G401 (cell line): ENCODE results near the gene PSKH1. TPM values are rescaled to one million over a fixed set of nuclear protein-coding genes. Genes with fewer than 3 reads are reported as not detected.
A peak's percentile ranks its signal among the peaks of the same experiment; 100 is the strongest.
"Not testable (repeated sequence)": the region's sequence is repeated elsewhere in the genome, so short reads cannot be mapped to it uniquely, and the experiment has no call there.

Experiments used
- DNase-seq: peaks from one replicate; pipeline ENCODE4 v3.0.0-alpha.2; 2015; ENCODE audit warnings: low spot score
- in situ Hi-C: cut with HindIII; loops from 2 replicates; pipeline ENCODE4 v1.10.0; 2016; ENCODE audit warnings: low sequenced_read_pairs, mixed read lengths
- total RNA-seq: library from RNA; depleted of rRNA; stranded (reverse); fragments of >200 nt; shearing (Covaris generic); gene quantifications from 2 replicates; pipeline ENCODE4 v1.2.3, GENCODE V29; 2014

PSKH1 gene
- total RNA-seq, 1 experiment from 2014 or later: 40.8 TPM

GRCh38 chr16:67883146-67883871, 9.7 kb upstream of the PSKH1 start:
- DNase-seq: no peak
- in situ Hi-C loops: loop anchor here (25.0 kb wide), 1 partner anchor 196 kb away; no protein-coding TSS in a partner anchor

GRCh38 chr16:67883872-67884261, 9.2 kb upstream of the PSKH1 start:
- peak; percentile 51 for DNase-seq
- in situ Hi-C loops: loop anchor here (25.0 kb wide), 1 partner anchor 197 kb away; no protein-coding TSS in a partner anchor

- in situ Hi-C loops: loop anchor here (25.0 kb wide), 1 partner anchor 197 kb away; no protein-coding TSS in a partner anchor
- peak; percentile 89 for DNase-seq
These were observed 8.4 kb upstream of the PSKH1 start, which contains the start of gene NRN1L for GRCh38 chr16:67884684-67885083. TSS of gene NRN1L (plus strand) at chr16:67884885. CDS start at chr16:67884904, 19 bp downstream.

GRCh38 chr16:67885545-67885944, 7.5 kb upstream of the PSKH1 start:
- no peak for DNase-seq
- in situ Hi-C loops: loop anchor here (25.0 kb wide), 1 partner anchor 198 kb away; no protein-coding TSS in a partner anchor

GRCh38 chr16:67885976-67886375, 7.1 kb upstream of the PSKH1 start:
- in situ Hi-C loops: loop anchor here (25.0 kb wide), 1 partner anchor 199 kb away; no protein-coding TSS in a partner anchor
- DNase-seq: no peak

- in situ Hi-C loops: loop anchor here (25.0 kb wide), 1 partner anchor 199 kb away; no protein-coding TSS in a partner anchor
These were observed 6.7 kb upstream of the PSKH1 start for GRCh38 chr16:67886387-67886786.

GRCh38 chr16:67888331-67888730, 4.7 kb upstream of the PSKH1 start:
- DNase-seq: no peak
- in situ Hi-C loops: loop anchor here (25.0 kb wide), 1 partner anchor 201 kb away; no protein-coding TSS in a partner anchor

More at GRCh38 chr16:67886387-67886786, 6.7 kb upstream of the PSKH1 start:
- DNase-seq: no peak

- in situ Hi-C loops: loop anchor here (25.0 kb wide), 1 partner anchor 205 kb away; no protein-coding TSS in a partner anchor
- DNase-seq: no peak
These were observed 679 bp upstream of the PSKH1 start for GRCh38 chr16:67892375-67892774.

GRCh38 chr16:67893743-67894399, 817 bp downstream of the PSKH1 start:
- DNase-seq: peak; percentile 55
- in situ Hi-C loops: loop anchor here (25.0 kb wide), 1 partner anchor 207 kb away; no protein-coding TSS in a partner anchor

GRCh38 chr16:67897231-67897630, 4.2 kb downstream of the PSKH1 start:
- in situ Hi-C loops: loop anchor here (25.0 kb wide), 1 partner anchor 210 kb away; no protein-coding TSS in a partner anchor
- DNase-seq: peak; percentile 36

- in situ Hi-C loops: no loop called here
These were observed 8.7 kb downstream of the PSKH1 start for GRCh38 chr16:67901734-67902133.

GRCh38 chr16:67902831-67903230, 9.8 kb downstream of the PSKH1 start:
- no peak for DNase-seq
- in situ Hi-C loops: no loop called here

More at GRCh38 chr16:67901734-67902133, 8.7 kb downstream of the PSKH1 start:
- DNase-seq: no peak

- in situ Hi-C loops: no loop called here
- no peak for DNase-seq
These were observed 14.5 kb downstream of the PSKH1 start for GRCh38 chr16:67907397-67908180.

- in situ Hi-C loops: no loop called here
- DNase-seq: no peak
These were observed 16.1 kb downstream of the PSKH1 start for GRCh38 chr16:67909056-67909742.

GRCh38 chr16:67910158-67910557, 17.1 kb downstream of the PSKH1 start:
- in situ Hi-C loops: no loop called here

GRCh38 chr16:67914758-67915495, 21.9 kb downstream of the PSKH1 start:
- no peak for DNase-seq
- in situ Hi-C loops: no loop called here

More at GRCh38 chr16:67910158-67910557, 17.1 kb downstream of the PSKH1 start:
- DNase-seq: no peak

- in situ Hi-C loops, DNase-seq: not testable (repeated sequence)
These were observed 22.4 kb downstream of the PSKH1 start for GRCh38 chr16:67915496-67915769.
